Activated CD4-positive, alpha-beta T cell treated with anti-CD3 and anti-CD28 coated beads, Interleukin-10, Interleukin-2, amounts not matched to agents 100 ng/mL and 50 ng/mL, durations not matched to agents 16 hours and 8 hours (primary cell): Measurements from ENCODE around the gene PSME1.
A peak's percentile ranks its signal among the peaks of the same experiment; 100 is the strongest.

Experiments used
- DNase-seq: peaks from one replicate; pipeline ENCODE4 v3.0.0-alpha.2; 2020

PSME1 gene

DNA sequence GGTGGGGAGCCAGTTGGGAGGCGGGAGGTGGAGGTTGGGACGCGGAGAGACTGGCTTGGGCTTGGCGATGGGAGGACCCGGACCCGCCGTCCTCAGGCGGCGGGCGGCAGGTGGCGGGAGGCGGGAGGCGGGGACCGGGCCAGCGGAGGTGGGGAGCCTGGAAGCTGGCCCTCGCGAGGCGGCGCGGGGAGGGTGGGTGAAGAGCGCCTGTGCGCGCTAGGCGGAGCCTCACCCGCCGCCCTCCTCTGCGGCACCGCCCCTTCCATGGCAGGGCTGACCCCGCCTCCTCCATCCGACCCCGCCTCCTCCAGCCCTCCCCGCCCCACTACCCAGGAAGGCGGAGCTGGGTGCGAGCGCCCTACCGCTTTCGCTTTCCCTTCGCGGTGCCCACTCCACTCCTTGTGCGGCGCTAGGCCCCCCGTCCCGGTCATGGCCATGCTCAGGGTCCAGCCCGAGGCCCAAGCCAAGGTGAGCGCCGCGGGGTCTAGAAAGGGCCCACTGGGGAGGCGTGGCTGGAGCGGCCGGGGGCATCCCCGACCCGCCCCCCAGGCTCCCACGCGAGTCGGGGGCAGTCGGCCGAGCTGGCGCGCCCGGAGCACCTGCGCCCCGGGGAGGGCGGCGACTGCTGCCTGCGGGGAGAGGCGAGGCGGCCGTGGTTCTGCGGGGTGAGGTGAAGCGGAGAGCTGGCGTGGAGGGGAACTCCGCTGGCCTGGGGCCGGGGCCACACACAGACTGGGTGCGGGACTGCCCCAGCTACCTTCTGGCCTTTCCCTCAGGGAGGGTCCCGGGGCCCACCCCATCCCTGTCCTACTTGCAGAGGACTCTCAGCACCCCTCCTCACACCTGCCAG is at the start of gene PSME1:
PSME1 (plus strand) TSS at position 361 of the 850 bp plus-strand sequence; CDS start at position 430, 69 bp downstream.
- DNase-seq: peak; percentile 96

DNA sequence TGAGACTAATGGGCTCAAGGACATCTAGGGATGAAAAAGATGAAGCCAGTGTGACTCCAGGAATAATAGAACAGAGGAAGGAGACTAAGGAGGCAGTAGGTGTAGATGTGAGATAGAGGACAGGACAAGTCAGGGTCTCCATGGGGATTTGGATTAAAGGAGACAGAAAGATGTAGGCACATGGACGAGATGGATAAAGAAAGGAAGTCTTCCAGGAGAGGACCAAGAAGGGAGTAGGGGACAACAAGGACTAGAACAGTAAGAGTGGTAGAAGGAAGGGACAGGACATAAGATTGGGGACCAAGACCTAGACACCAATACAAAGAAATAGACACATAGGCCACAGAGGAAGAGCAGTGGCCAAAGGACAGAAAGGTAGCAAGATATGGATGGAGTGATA is 49.0 kb upstream of the PSME1 start:
- DNase-seq: no peak

DNA sequence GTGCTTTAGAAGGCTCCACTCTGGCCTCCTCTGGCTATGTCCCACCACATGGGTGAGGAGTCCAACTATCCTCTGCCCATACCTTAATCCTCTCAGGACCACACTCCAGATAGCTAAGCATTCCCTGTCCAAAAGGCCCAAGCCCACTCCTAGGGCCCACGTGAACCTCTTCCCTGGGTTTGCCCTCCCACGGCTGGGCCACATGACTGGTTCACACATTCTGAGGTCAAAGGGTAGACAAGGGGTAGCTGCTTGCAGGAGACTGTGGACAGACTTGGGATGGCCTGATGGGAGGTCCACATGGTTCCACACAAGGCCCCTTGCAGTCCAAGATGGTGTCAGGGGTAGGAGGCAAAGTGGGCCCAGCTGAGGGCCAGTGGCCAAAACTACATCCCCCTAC is 47.9 kb upstream of the PSME1 start:
- no peak for DNase-seq

DNA sequence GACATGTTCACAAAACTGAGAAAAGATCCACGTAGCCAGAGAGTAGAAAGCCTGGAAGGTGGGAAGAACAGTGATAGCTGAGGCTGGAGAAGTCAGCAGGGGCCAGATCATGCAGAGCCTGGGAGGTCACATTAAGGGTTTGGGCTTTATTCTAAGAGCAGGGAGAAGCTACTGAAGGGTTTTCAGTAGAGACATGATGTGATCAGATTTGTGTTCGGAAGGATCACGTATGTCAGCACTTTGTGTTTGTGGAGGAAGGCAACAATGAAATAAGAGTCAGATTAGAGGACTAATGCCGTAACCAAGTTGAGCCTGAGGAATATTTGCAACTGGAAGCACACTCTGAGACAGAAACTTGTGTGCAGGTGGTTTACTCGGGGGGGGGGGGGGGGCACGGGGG is 46.1 kb upstream of the PSME1 start:
- DNase-seq: no peak

DNA sequence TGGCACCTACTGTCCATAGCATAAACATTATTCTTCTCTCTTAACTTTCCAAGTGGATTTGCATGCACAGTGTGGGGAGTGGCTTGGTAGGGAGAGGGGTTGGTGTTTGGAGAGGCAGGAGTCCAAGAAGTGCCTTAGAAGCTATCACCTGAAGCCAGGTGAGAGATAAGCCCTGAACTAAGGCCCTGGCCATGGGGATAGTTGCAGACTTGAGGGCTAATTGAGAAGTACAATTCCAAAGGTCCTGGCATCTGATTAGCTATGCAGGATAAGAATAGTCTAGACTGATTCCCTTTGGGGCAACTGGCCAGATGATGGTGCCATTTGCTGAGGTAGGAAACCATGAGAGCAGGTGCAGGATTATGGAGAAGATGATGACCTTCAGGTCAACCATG is 43.9 kb upstream of the PSME1 start:
- DNase-seq: no peak

DNA sequence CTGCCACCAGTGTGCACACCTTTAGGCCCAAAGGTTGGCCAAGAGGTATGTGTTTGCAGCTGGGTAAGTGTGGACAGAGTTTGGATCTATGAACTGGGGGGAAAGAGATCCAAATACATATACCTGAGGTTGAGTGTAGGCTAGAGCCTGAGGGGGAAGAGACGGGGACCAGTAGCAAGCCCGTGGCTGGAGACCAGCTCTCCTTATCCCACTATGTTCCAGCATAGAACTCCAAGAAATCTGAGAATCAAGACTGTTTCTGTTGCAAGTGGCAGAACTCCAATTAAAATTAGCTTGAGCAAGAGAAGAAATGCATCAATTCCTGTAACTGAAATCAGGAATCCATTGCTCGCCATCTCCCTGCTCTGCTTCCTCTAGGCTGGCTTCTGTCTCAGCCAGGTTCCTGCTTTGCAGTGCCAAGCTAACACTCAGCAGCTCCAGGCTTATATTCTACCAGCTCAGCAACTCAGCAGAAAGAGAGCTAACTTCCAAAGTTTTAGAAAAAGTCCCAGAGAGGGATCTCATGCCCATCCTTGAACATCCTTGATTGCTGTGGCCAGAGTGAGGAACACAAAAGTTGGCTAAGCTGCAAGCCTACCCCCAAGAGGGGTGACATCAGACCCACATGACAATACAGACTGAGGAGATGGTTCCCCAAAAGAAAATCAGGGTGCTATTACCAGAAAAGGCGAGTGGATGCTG is 43.3 kb upstream of the PSME1 start:
- no peak for DNase-seq

DNA sequence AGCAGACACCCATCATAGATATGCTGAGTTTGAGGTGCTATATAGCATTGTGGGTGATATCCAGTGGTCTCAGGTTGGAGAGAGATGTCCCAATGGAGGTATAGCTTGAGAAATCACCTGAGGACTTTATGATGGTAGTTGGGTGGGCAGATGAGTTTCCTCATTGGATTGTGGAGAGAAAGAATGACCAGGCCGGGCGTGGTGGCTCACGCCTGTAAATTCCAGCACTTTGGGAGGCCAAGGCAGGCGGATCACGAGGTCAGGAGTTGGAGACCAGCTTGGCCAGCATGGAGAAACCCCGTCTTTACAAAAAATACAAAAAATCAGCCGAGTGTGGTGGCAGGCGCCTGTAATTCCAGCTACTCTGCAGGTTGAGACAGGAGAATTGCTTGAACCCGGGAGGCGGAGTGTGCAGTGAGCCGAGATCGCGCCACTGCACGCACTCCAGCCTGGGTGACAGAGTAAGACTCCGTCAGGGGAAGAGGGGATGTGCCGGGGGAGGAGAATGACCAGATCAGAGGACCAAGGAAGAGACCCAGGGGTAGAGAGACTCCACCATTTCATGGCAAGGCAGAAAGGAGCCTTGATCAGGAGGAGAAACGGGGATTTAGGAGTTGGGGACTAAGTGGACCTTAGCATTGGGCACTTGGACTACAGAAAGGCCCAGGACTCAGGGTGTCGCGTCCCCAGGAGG is 42.6 kb upstream of the PSME1 start:
- DNase-seq: no peak

DNA sequence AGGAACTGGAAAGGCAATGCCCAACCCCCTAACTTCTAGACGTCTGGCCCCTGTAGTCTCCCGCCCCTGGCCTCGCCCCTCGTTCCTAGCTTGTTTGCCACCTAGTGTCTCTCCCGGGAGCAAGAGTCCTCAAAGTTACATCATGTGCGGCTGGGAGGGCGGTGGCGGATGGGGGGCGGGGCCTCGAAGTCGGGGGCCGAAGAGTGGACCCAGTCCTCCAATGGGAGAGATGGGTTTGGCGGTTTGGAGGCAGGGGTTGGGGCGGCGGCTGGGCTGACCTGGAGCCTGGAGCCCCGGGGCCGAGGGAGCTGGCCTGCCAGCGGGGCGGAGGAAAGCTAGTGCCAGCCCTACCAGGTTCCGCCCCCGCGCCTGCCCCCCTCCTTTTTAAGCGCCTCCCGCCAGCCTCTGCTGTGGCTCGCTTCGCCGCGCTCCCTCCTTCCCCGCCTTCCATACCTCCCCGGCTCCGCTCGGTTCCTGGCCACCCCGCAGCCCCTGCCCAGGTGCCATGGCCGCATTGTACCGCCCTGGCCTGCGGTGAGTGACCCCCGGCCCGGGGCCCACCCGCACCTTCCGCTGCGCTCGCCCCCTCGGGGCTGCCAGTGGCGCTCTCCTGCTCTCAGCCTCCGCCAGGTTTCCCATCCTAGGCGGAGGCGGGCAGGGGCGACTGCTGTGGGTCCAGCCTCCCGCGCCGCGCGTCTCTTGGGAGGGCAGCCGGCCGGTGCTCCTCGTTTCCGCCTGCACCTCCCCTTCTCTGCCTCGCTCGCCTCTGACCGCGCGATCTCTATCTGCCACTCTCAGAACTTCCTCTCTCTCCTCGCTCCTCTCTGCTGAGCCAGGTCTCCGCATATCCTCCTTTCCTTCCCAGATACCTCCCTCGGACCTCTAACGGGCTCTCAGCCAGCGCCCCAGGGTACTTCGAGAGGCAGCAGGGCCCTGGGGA is 41.8 kb upstream of the PSME1 start, which contains the start of gene PCK2:
PCK2 (plus strand) TSS at position 411 of the 940 bp plus-strand sequence; CDS start at position 506, 95 bp downstream.
- peak; percentile 96 for DNase-seq

DNA sequence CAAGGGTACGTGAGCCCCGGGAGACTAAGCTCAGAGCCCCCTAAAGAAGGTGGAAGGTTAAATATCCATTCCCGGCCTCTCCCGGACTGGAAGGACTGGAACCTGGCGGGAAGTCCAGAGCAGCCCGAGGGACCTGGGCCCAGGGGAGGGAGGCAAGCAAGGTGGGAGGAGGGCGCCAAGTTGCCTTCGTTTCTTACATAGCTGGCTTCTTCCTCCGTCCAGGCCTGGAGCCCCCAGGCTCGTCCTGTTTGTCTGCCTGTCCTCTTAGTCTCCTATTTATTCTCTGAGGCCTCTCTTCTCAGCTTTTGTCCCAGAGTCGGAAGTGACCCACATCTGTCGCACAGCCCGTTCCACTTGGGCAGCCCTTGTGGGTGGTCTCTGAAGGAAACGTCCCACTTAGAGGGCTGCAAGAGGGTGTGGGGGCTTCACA is 41.1 kb upstream of the PSME1 start:
- DNase-seq: peak; percentile 11

DNA sequence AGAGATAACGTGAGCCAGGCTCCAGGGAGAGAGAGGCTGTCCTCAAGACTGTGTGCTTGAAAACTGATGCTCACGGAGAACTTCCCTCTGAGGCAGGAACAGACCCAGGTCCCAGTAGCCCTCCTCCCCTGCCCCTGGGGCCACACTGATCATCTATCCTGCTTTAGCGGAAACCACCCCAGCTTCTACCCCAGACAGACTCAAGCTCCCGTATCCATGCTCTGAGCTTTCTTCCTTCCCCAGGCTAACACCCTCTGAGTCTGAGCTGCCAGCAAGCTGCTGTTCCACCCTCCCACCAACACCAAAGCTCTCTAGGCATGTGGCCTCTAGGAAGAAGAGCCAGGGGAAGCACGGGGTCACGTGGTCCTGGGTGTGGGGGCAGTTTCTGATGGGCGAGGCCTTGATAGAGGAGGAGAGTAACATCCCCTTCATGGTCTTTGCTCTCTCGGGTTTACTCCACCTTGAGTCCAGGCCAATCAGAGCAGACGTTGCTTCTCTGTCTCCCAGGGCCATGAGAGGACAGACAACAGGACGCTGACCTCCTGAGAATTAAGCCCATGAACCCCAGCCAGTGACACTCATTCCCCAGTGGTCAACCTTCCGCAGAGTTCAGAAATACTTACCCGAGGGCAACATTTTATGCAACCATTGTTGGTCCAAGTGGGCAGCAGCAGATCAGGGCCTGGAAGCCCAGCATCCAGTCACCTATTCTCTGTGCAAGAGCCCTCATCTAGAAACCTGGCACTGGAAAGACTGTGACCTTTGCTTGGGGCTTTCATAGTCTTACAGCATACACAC is 40.5 kb upstream of the PSME1 start:
- DNase-seq: peak; percentile 80

DNA sequence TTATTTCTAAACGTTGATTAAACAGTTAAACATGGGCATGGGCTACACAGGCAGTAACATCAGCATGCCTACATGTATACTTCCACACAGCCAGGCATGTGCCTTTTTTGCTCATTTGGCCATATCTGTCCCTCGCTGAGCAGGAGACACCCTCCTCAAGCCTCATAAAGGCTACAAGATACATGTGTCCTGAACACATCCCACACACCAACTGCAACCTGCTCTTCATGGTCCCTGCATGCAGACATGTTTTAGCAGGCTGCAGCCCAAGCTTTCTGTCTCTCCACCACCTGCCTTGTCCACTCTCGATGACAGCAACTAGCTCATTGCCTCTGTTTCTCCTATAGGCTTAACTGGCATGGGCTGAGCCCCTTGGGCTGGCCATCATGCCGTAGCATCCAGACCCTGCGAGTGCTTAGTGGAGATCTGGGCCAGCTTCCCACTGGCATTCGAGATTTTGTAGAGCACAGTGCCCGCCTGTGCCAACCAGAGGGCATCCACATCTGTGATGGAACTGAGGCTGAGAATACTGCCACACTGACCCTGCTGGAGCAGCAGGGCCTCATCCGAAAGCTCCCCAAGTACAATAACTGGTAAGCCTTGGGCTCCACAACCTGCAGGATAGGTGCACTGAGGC is 39.3 kb upstream of the PSME1 start:
- DNase-seq: no peak

DNA sequence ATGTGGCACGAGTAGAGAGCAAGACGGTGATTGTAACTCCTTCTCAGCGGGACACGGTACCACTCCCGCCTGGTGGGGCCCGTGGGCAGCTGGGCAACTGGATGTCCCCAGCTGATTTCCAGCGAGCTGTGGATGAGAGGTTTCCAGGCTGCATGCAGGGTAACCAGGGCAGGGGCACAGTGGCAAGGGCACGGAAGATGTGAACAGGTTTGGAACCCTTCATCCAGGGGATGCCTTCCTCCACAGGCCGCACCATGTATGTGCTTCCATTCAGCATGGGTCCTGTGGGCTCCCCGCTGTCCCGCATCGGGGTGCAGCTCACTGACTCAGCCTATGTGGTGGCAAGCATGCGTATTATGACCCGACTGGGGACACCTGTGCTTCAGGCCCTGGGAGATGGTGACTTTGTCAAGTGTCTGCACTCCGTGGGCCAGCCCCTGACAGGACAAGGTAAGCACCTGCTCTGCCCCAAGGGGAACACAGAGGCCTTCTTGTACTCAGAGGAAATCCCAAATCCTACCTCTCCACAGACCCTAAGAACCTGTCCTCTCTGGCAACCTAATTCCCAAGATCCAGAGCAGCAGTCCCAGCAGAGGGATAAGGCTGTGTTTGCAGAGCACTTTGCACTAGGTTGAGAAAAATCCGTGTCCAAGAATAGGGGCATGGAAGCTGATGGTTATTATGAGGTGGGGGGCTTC is 37.6 kb upstream of the PSME1 start:
- DNase-seq: no peak

DNA sequence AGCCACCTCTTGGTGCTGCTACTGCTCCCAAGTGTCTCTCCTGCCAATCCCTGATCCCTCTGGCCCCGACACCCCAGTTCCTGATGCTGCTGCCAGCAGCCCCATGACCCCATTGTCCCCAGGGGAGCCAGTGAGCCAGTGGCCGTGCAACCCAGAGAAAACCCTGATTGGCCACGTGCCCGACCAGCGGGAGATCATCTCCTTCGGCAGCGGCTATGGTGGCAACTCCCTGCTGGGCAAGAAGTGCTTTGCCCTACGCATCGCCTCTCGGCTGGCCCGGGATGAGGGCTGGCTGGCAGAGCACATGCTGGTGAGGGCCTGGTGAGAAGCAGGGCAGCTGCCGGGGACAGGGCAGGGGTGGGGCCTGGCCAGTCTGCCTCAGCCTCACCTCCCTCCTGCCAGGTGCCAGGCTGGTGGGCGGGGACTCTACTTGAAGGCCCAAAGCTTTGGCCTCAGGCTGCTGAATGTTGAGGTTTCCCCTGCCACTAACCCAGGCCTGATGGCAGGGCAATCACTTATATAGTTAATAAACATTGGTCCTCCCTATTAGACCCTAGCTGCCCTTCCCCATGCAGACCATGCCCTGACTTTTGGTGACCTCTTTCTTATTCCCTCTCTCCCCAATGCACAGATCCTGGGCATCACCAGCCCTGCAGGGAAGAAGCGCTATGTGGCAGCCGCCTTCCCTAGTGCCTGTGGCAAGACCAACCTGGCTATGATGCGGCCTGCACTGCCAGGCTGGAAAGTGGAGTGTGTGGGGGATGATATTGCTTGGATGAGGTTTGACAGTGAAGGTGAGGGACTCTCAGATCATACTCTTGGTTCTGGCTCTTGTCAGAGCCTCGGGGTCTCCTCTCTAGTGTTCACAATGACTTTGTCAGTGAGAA is 36.8 kb upstream of the PSME1 start:
- DNase-seq: no peak

DNA sequence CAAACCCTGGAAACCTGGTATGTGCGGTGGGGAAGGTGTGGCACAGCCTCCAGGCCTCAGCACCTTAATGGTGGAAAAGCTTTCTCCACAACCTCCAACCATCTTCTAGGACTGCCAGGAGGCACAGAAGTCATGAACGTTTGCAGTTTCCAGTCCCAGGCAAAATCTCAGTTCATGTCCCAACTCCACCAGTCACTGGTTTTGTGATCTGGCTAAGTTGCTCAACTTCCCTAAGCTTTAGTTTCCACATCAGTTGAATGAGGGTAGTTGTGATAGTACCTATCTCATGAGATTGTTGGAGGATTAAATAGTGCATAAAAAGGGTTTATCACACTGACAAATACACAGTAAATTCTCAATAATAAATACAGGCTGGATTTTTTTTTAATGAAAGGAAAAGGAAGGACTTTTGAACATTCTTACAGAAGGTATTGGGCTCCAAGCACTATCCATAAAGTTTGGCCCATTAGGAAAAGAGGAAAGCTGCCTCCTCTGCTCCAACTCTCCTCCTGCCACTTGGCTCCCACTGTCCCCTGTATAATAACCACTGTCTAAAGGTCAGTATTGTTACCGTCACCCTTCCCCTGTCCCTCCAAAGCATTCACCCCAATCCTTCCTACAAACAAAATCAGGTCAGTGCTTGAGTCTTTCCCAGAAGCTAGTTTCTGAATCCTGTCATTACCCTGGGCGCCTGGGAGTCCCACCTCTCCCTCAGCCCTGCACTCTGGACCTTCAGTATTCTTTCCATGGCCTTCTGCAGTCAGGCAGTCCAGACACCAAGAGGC is 35.6 kb upstream of the PSME1 start:
- no peak for DNase-seq

DNA sequence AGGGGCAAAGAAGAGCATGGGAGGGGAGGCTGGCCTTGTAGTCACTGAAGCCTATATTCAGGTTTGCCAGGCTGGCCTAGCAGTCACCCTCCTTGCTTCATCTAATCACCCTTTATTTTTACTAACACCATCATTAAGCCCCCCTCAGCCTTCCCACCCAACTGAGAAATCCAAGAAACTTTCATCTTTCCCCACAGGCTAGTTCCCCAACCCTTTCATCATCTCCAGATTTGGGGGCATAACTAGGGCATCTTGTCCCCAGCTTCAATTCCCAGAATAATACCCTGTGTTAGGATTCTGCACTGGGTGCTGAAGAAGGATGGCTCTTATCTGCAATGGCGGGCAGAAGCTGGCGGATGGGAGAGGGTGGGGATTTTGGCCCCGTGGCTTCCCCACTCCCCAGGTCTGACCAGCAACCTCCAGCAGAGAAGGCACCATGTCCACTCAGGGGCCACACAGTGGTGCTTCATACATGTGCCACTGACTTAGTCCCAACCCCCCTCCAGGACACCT is 35.0 kb upstream of the PSME1 start:
- DNase-seq: no peak

DNA sequence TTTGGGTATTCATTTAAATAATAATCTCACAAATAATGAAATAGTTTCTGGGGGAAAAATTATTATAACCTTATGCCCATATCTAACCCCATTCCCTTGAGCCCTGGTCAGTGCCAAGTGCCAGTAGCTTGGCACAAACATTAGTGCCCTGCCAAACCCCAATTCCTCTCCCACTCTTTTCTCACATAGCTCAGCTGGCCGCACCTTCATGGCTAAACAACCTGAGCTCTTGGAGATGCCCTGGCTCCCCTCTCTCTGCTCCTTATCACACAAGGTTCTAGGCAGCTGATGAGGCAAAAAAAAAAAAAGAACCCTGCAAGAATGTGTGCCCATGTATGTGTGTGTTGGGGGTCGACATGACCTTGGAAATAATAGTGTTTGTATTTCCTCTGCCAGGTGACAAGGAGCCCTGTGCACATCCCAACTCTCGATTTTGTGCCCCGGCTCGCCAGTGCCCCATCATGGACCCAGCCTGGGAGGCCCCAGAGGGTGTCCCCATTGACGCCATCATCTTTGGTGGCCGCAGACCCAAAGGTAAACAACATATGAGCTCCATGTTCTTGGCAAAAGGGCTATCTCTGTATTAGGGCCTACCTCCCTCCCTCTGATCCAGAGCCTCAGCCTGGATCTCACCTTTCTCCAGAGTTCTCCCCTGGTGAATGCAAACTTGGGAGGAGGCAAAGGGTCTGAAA is 33.5 kb upstream of the PSME1 start:
- no peak for DNase-seq

DNA sequence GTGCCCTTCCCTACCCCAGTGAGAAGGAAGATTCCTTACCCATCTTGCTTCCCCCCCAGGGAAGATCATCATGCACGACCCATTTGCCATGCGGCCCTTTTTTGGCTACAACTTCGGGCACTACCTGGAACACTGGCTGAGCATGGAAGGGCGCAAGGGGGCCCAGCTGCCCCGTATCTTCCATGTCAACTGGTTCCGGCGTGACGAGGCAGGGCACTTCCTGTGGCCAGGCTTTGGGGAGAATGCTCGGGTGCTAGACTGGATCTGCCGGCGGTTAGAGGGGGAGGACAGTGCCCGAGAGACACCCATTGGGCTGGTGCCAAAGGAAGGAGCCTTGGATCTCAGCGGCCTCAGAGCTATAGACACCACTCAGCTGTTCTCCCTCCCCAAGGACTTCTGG is 32.5 kb upstream of the PSME1 start:
- no peak for DNase-seq
